Omental fat pad (tissue), 4 donors: Measurements from ENCODE around the gene TMEM9. TPM values are rescaled to one million over a fixed set of nuclear protein-coding genes. Genes with fewer than 3 reads are reported as not detected.
A peak's percentile ranks its signal among the peaks of the same experiment; 100 is the strongest.

Experiments used
- ATAC-seq: fragments of 150-250 bp; one replicate; pipeline ENCODE4 v1.9.1; 2016; ENCODE audit warnings: mild to moderate bottlenecking, moderate library complexity; ENCODE audit not compliant: low FRiP score
- DNase-seq: peaks from one replicate; pipeline ENCODE4 v3.0.0-alpha.2; 2019; ENCODE audit warnings: low spot score
- CTCF ChIP-seq, 3 donors: fragments of 450-650 bp; IDR thresholded peaks; one replicate each; pipeline ENCODE4 v1.5.1; 2016 to 2017; ENCODE audit warnings: antibody characterized with exemption in 3 of 3, mild to moderate bottlenecking in 3 of 3, moderate library complexity in 2 of 3
- total RNA-seq, 4 donors: library from RNA; depleted of rRNA; stranded (reverse); fragments of >200 nt; gene quantifications; one replicate each; pipeline ENCODE4 v1.1.0, GENCODE V29; 2016

Gene TMEM9
- total RNA-seq, 4 donors from 2014 or later: 26.2 to 53.8 (median 45.7) TPM

GRCh38 chr1:201114245-201115131 is 39.8 kb downstream of the TMEM9 start:
- peak in 2 of 3 donors; percentile 15 to 51 for TF ChIP-seq CTCF (IDR thresholded peaks at IDR 0.05)
- DNase-seq (peak; percentile 36), ATAC-seq (peak; percentile 91)

DNA sequence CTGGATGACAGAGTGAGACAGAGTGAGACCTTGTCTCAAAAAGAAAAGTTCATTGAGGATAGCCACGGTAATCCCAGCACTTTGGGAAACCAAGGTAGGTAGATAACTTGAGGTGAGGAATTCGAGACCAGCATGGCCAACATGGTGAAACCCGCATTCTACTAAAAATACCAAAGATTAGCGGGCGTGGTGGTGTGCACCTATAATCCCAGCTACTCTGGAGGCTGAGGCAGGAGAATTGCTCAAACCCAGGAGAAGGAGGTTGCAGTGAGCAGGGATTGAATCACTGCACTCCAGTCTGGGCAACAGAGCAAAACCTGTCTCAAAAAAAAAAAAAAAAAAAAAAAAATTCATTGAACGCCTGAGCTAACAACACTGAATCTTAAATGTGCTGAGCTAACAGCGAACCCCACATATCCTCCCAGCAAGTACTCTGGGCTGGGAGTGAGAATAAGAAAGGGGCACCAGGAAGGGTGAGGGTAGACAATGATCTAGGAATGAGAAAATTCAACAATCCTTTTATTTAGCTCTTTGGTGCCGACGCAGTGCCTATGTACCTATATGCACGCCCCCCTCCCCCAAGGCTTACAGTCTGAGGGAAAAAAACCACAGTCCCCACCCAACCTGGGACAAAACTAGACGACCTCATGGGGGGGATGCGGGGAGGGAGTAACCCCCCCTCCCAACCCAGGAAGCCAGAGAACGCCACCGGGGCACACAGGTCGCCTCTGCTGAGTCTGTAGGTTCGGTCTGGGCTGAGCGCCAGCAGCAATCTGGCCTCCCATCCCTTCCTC is 40.6 kb downstream of the TMEM9 start:
- DNase-seq (no peak), ATAC-seq (no peak)
- no peak for TF ChIP-seq CTCF (IDR thresholded peaks at IDR 0.05)

DNA sequence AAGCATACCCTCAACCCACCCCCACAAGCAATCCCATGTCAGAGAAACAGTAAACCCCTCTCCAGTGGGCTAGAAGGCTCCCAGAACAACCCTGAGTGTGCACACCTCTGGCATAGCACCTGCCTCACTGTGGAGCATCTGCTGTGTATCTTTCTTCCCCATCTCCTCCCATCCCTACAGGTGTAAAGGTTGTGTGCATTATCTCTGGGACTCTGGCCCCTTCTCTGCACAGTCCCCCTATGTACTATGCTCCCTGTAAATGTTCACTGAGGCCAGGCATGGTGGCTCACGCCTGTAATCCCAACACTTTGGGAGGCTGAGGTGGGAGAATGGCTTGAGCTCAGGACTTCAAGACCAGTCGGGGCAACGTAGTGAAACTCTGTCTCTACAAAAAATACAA is 41.3 kb downstream of the TMEM9 start:
- no peak for TF ChIP-seq CTCF (IDR thresholded peaks at IDR 0.05)
- DNase-seq: no peak
- ATAC-seq: no peak

DNA sequence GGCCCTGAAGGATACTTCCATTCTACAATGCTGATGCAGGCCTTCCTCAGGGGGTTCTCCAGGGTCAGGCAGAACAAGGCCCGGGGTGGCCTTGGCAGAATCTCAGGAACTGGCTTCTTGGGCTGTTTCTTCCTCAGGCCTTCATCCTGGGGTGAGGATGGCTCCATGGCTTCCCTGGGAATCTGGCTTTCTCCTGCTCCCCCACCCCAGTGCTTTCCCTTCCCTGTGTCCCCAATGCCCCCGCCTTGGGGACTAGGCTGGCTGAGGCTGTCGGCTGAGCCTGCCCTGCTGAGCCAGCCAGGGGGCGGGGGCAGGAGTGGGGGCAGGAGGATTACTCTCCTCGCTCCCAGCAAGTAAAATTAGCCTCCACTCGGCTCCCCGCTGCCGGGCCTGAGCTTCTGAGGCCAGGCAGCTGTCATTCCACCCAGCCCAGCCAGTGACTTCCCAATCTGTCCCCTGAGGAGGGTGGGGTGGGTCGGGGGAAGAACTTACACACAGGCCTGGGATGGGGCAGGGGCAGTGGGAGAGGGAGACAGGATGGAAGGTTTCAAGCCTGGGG is 42.0 kb downstream of the TMEM9 start, which contains the start of gene CACNA1S:
TSS of gene CACNA1S (minus strand) at position 254 of the 559 bp plus-strand sequence. CDS start at position 167, 87 bp downstream.
- ATAC-seq: no peak
- no peak for DNase-seq

GRCh38 chr1:201111672-201112071 is 42.6 kb downstream of the TMEM9 start:
- TF ChIP-seq CTCF (IDR thresholded peaks at IDR 0.05): no peak
- ATAC-seq (no peak), DNase-seq (no peak)

More for the DNA sequence above, 42.0 kb downstream of the TMEM9 start, which contains the start of gene CACNA1S:
- TF ChIP-seq CTCF (IDR thresholded peaks at IDR 0.05): no peak

- ATAC-seq: no peak
- no peak for DNase-seq
- TF ChIP-seq CTCF (IDR thresholded peaks at IDR 0.05): no peak
Measured at GRCh38 chr1:201111156-201111555, 43.1 kb downstream of the TMEM9 start.
